HepG2 (cell line): ENCODE data around the gene DOCK3. TPM values are rescaled to one million over a fixed set of nuclear protein-coding genes. Genes with fewer than 3 reads are reported as not detected.

Experiments used
- ATF1 ChIP-seq: IDR thresholded peaks from 2 replicates; pipeline ENCODE4 v1.6.1; 2016; ENCODE audit warnings: mild to moderate bottlenecking, control low read depth
- EED ChIP-seq: sonication (generic); formaldehyde crosslinking; IDR thresholded peaks from 2 replicates; pipeline ENCODE4 v1.5.0; 2020; ENCODE audit warnings: mild to moderate bottlenecking, missing genetic modification reagents
- HDAC1 ChIP-seq: sonication (generic); formaldehyde crosslinking; IDR thresholded peaks from 2 replicates; pipeline ENCODE4 v1.5.1; 2020; ENCODE audit warnings: mild to moderate bottlenecking, missing genetic modification reagents
- HNF4G ChIP-seq, 2 experiments: sonication (generic) in 1 of 2; formaldehyde crosslinking in 1 of 2; IDR thresholded peaks; 2 replicates each; pipeline versions ENCODE4 v1.4.0 to v1.6.1; 2011 to 2020; ENCODE audit warnings: borderline replicate concordance in 2 of 2, low read depth in 2 of 2, mild to moderate bottlenecking in 2 of 2, low read length in 1 of 2, missing genetic modification reagents in 1 of 2, moderate library complexity in 1 of 2
- IKZF1 ChIP-seq: fragments of 450-650 bp; IDR thresholded peaks from 2 replicates; pipeline ENCODE4 v1.7.1; 2016
- KLF16 ChIP-seq, 2 experiments: sonication (generic) in 1 of 2; formaldehyde crosslinking in 1 of 2; IDR thresholded peaks; 2 replicates each; pipeline versions ENCODE4 v1.6.1 to v1.8.0; 2016 to 2023; ENCODE audit warnings: missing genetic modification reagents in 2 of 2, missing compliant biosample characterization in 1 of 2
- LRRFIP1 ChIP-seq: sonication (generic); formaldehyde crosslinking; conservative IDR thresholded peaks from 2 replicates; pipeline ENCODE4 v1.4.0; 2020; ENCODE audit warnings: missing genetic modification reagents
- MLXIP ChIP-seq: sonication (generic); formaldehyde crosslinking; IDR thresholded peaks from 2 replicates; pipeline ENCODE4 v1.9.0; 2021; ENCODE audit warnings: missing genetic modification reagents, borderline replicate concordance
- NR2F1 ChIP-seq, 2 experiments: fragments of 450-650 bp in 1 of 2; formaldehyde crosslinking in 1 of 2; IDR thresholded peaks; 2 replicates each; pipeline versions ENCODE4 v1.5.0 to v1.6.1; 2016 to 2020; ENCODE audit warnings: mild to moderate bottlenecking in 1 of 2, missing compliant biosample characterization in 1 of 2, missing genetic modification reagents in 1 of 2, moderate library complexity in 1 of 2
- NR2F6 ChIP-seq, 2 experiments: IDR thresholded peaks; 2 replicates each; pipeline ENCODE4 v1.6.1; 2016; ENCODE audit warnings: antibody characterized with exemption in 1 of 2, mild to moderate bottlenecking in 1 of 2
- SYNCRIP ChIP-seq: fragments of 200-400 bp; formaldehyde crosslinking; IDR thresholded peaks from 2 replicates; pipeline ENCODE4 v1.6.1; 2018; ENCODE audit warnings: mild to moderate bottlenecking, low read depth, low read length; ENCODE audit not compliant: insufficient read depth
- U2AF2 ChIP-seq: fragments of 200-400 bp; formaldehyde crosslinking; IDR thresholded peaks from 2 replicates; pipeline ENCODE4 v1.6.1; 2017; ENCODE audit warnings: low read depth, mild to moderate bottlenecking, low read length
- ZBTB2 ChIP-seq: sonication (generic); formaldehyde crosslinking; IDR thresholded peaks from 2 replicates; pipeline ENCODE4 v1.8.0; 2022; ENCODE audit warnings: low read depth, missing genetic modification reagents
- ZBTB3 ChIP-seq: sonication (generic); formaldehyde crosslinking; IDR thresholded peaks from 2 replicates; pipeline ENCODE4 v1.4.0; 2020; ENCODE audit warnings: low read depth, mild to moderate bottlenecking, moderate library complexity, missing genetic modification reagents, borderline replicate concordance
- ZC3H13 ChIP-seq: sonication (generic); formaldehyde crosslinking; IDR thresholded peaks from 2 replicates; pipeline ENCODE4 v1.8.1; 2023; ENCODE audit warnings: mild to moderate bottlenecking, missing genetic modification reagents, moderate library complexity
- ZMYM4 ChIP-seq: sonication (generic); formaldehyde crosslinking; IDR thresholded peaks from 2 replicates; pipeline ENCODE4 v1.8.1; 2023; ENCODE audit warnings: mild to moderate bottlenecking, missing genetic modification reagents
- ZNF263 ChIP-seq: sonication (generic); formaldehyde crosslinking; IDR thresholded peaks from 2 replicates; pipeline ENCODE4 v1.4.0; 2020; ENCODE audit warnings: missing genetic modification reagents
- ZNF383 ChIP-seq: sonication (generic); formaldehyde crosslinking; IDR thresholded peaks from 2 replicates; pipeline ENCODE4 v1.4.0; 2020; ENCODE audit warnings: missing genetic modification reagents, mild to moderate bottlenecking, borderline replicate concordance
- ZNF577 ChIP-seq: sonication (generic); formaldehyde crosslinking; IDR thresholded peaks from 2 replicates; pipeline ENCODE4 v1.4.0; 2020; ENCODE audit warnings: mild to moderate bottlenecking, low read depth, missing genetic modification reagents, borderline replicate concordance
- ZNF614 ChIP-seq: IDR thresholded peaks from 2 replicates; pipeline ENCODE4 v1.6.1; 2018; ENCODE audit warnings: missing biosample characterization, missing genetic modification reagents, inconsistent platforms, borderline replicate concordance
- ZNF777 ChIP-seq: sonication (generic); formaldehyde crosslinking; IDR thresholded peaks from 2 replicates; pipeline ENCODE4 v1.4.0; 2020; ENCODE audit warnings: missing genetic modification reagents
- ZNF891 ChIP-seq: sonication (generic); formaldehyde crosslinking; IDR thresholded peaks from 2 replicates; pipeline ENCODE4 v1.5.0; 2020; ENCODE audit warnings: mild to moderate bottlenecking, missing genetic modification reagents
- polyA plus RNA-seq, 8 experiments: library from polyadenylated mRNA; depleted of rRNA in 3 of 8; stranded (reverse) in 7 of 8; unstranded in 1 of 8; fragments of >200 nt; fragmentation: Illumina TruSeq in 4 of 8; extraction: Trizol in 4 of 8; gene quantifications; 2 replicates each; pipeline versions ENCODE4 v1.2.1 to v1.2.3, GENCODE V29; 2011 to 2016; ENCODE audit warnings: low read depth in 4 of 8, missing spikeins in 1 of 8, mixed read lengths in 1 of 8; ENCODE audit not compliant: insufficient read depth in 1 of 8
- total RNA-seq, 5 experiments: library from RNA; depleted of rRNA; stranded (reverse); fragments of >200 nt; fragmentation: Illumina TruSeq; extraction: Trizol; gene quantifications; 2 replicates each; pipeline ENCODE4 v1.2.3, GENCODE V29; 2016; ENCODE audit warnings: low read depth in 1 of 5

DOCK3 gene
- total and polyA plus RNA-seq, 2 of the 13 experiments (the other 11 are each of a cell fraction or from before 2014, with no cell fraction given): not detected

- no peak for TF ChIP-seq MLXIP (CRISPR knock-in tag)
- no peak for TF ChIP-seq HNF4G (IDR thresholded peaks at IDR 0.05; ENCODE audit: borderline replicate concordance, low read depth, low read length)
- TF ChIP-seq HNF4G (CRISPR knock-in tag; IDR thresholded peaks at IDR 0.05; ENCODE audit: borderline replicate concordance, low read depth): 0 out of 2 replicates have a peak, but pooled peaks have one; percentile 7
- TF ChIP-seq U2AF2: no peak
- peak; percentile 92 for TF ChIP-seq ATF1 (CRISPR knock-in tag)
- no peak for TF ChIP-seq EED (CRISPR knock-in tag)
- peak; percentile 87 for TF ChIP-seq ZMYM4 (CRISPR knock-in tag)
- no peak for TF ChIP-seq IKZF1
- TF ChIP-seq ZNF891 (CRISPR knock-in tag): no peak
- no peak for TF ChIP-seq ZNF577
- TF ChIP-seq ZBTB2 (CRISPR knock-in tag): peak; percentile 59; the same call in 1 of the 2 replicates
- TF ChIP-seq ZC3H13 (CRISPR knock-in tag): peak; percentile 64; the same call in 1 of the 2 replicates
- no peak for TF ChIP-seq ZBTB3 (CRISPR knock-in tag)
- no peak for TF ChIP-seq NR2F6 (IDR thresholded peaks at IDR 0.05)
- peak; percentile 22; the same call in 1 of the 2 replicates for TF ChIP-seq NR2F6 (CRISPR knock-in tag; IDR thresholded peaks at IDR 0.05)
- no peak; the same call in 1 of the 2 replicates for TF ChIP-seq ZNF614 (CRISPR knock-in tag)
- TF ChIP-seq HDAC1 (CRISPR knock-in tag): peak; percentile 68
- TF ChIP-seq SYNCRIP: no peak
- TF ChIP-seq ZNF263: peak; percentile 97
- peak; percentile 65 for TF ChIP-seq ZNF777 (CRISPR knock-in tag)
- TF ChIP-seq LRRFIP1 (CRISPR knock-in tag): 0 out of 2 replicates have a peak, but pooled peaks have one; percentile 43
- TF ChIP-seq NR2F1 (CRISPR knock-in tag; IDR thresholded peaks at IDR 0.05): 0 out of 4 replicates have a peak, but pooled peaks of 1 of the 2 experiments have one; percentile 7
- TF ChIP-seq ZNF383: 0 out of 2 replicates have a peak, but pooled peaks have one; percentile 17
- no peak for TF ChIP-seq KLF16 (CRISPR knock-in tag; IDR thresholded peaks at IDR 0.05)
Measured at GRCh38 chr3:51384726-51385473, 710.2 kb downstream of the DOCK3 start, which contains the start of gene MANF (continued).
